GM12878 (cell line): ENCODE results near the gene IQGAP3. TPM values are rescaled to one million over a fixed set of nuclear protein-coding genes. Genes with fewer than 3 reads are reported as not detected.

Experiments
- CBX3 ChIP-seq: fragments of 200-600 bp; sonication (generic); IDR thresholded peaks from 2 replicates; pipeline ENCODE4 v1.6.1; 2016; ENCODE audit warnings: low read depth, borderline replicate concordance
- CBX5 ChIP-seq: sonication (generic); IDR thresholded peaks from 2 replicates; pipeline ENCODE4 v1.6.1; 2016; ENCODE audit warnings: low read depth, moderate library complexity, mild to moderate bottlenecking, inconsistent platforms
- IKZF2 ChIP-seq, 2 experiments: fragments of 450-650 bp; IDR thresholded peaks; 2 replicates each; pipeline ENCODE4 v1.6.1; 2017; ENCODE audit warnings: mild to moderate bottlenecking in 2 of 2, moderate library complexity in 2 of 2
- RFX5 ChIP-seq: IDR thresholded peaks from 2 replicates; pipeline ENCODE4 v1.6.1; 2011; ENCODE audit warnings: low read depth, low read length, improper control_type of control experiment
- TBL1XR1 ChIP-seq: IDR thresholded peaks from 2 replicates; pipeline ENCODE4 v1.6.1; 2012; ENCODE audit warnings: low read depth, low read length, improper control_type of control experiment
- polyA plus RNA-seq, 11 experiments: library from polyadenylated mRNA; depleted of rRNA in 4 of 11; unstranded in 6 of 11; stranded (reverse) in 5 of 11; fragments of >200 nt; fragmentation: Nextera tagmentation in 4 of 11; fragmentation: Illumina TruSeq in 1 of 11; extraction: Ambion mirVana in 4 of 11; extraction: Trizol in 1 of 11; gene quantifications; 1 replicate in 1 of 11; 2 replicates in 10 of 11; pipeline versions ENCODE4 v1.2.1 to v1.2.3, GENCODE V29; 2011 to 2016; ENCODE audit warnings: inconsistent platforms in 2 of 11, missing spikeins in 2 of 11, low read depth in 1 of 11
- total RNA-seq, 4 experiments: library from RNA; depleted of rRNA in 3 of 4; stranded (reverse); fragments of >200 nt in 3 of 4; fragmentation: Illumina TruSeq in 1 of 4; extraction: Trizol in 1 of 4; gene quantifications; 2 replicates each; pipeline versions ENCODE4 v1.2.1 to v1.2.3, GENCODE V29; 2013 to 2021
- TF ChIP-seq, protein P1 (sequence below): fragments of 450-650 bp; IDR thresholded peaks from 2 replicates; pipeline ENCODE4 v1.6.1; 2018; ENCODE audit warnings: borderline replicate concordance, mild to moderate bottlenecking; ENCODE audit not compliant: partially characterized antibody
- TF ChIP-seq, protein P2 (sequence below): fragments of 450-650 bp; IDR thresholded peaks from 2 replicates; pipeline ENCODE4 v1.6.1; 2017; ENCODE audit warnings: low read depth, mild to moderate bottlenecking, moderate library complexity
- TF ChIP-seq, protein P3 (sequence below): fragments of 450-650 bp; IDR thresholded peaks from 2 replicates; pipeline ENCODE4 v1.6.1; 2017; ENCODE audit warnings: mild to moderate bottlenecking, moderate library complexity
- TF ChIP-seq, protein P4 (sequence below): fragments of 450-650 bp; IDR thresholded peaks from 2 replicates; pipeline ENCODE4 v1.6.1; 2017; ENCODE audit warnings: mild to moderate bottlenecking
- TF ChIP-seq, protein P5 (sequence below): fragments of 450-650 bp; IDR thresholded peaks from 2 replicates; pipeline ENCODE4 v1.6.1; 2014; ENCODE audit warnings: mild to moderate bottlenecking
- TF ChIP-seq, protein P6 (sequence below): fragments of 450-650 bp; formaldehyde crosslinking; IDR thresholded peaks from 2 replicates; pipeline ENCODE4 v1.4.0; 2020; ENCODE audit warnings: mild to moderate bottlenecking, moderate library complexity
- TF ChIP-seq, protein P7 (sequence below): IDR thresholded peaks from 2 replicates; pipeline ENCODE4 v1.6.1; 2011; ENCODE audit warnings: low read depth, mild to moderate bottlenecking, low read length, moderate library complexity, borderline replicate concordance; ENCODE audit errors: extremely low read depth

The IQGAP3 gene
- total and polyA plus RNA-seq, 10 of the 15 experiments (the other 5 are each of a cell fraction or from before 2014, with no cell fraction given) = 1.1 to 10.7 (median 7.9) TPM

DNA sequence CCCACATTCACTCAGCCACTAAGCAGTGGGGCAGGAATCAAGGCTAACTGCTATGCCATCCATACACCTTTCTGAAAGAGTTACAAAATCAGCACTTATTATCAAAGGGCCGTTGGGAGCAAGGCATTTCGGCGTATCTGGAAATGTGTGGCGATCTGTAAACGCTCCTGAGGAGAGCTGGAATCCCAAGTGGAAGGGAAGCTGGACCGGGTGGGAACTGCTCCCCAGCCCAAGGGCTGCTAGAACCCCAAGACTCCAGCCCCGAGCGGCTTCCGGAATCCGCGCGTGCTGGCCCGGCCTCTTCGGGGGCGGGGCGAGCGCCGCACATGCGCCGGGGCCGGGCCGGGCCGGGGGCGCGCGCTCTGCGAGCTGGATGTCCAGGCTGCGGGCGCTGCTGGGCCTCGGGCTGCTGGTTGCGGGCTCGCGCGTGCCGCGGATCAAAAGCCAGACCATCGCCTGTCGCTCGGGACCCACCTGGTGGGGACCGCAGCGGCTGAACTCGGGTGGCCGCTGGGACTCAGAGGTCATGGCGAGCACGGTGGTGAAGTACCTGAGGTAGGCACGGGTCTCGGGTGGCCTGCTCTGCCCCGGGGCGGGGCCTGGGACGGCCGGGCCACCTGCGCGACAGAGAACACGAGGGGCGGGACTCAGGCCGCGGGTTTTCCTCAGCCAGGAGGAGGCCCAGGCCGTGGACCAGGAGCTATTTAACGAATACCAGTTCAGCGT is 19.2 kb upstream of the IQGAP3 start, which contains the start of gene NAXE (continued):
- TF ChIP-seq, protein P1, sequence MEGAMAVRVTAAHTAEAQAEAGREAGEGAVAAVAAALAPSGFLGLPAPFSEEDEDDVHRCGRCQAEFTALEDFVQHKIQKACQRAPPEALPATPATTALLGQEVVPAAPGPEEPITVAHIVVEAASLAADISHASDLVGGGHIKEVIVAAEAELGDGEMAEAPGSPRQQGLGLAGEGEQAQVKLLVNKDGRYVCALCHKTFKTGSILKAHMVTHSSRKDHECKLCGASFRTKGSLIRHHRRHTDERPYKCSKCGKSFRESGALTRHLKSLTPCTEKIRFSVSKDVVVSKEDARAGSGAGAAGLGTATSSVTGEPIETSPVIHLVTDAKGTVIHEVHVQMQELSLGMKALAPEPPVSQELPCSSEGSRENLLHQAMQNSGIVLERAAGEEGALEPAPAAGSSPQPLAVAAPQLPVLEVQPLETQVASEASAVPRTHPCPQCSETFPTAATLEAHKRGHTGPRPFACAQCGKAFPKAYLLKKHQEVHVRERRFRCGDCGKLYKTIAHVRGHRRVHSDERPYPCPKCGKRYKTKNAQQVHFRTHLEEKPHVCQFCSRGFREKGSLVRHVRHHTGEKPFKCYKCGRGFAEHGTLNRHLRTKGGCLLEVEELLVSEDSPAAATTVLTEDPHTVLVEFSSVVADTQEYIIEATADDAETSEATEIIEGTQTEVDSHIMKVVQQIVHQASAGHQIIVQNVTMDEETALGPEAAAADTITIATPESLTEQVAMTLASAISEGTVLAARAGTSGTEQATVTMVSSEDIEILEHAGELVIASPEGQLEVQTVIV = no peak
- TF ChIP-seq CBX3 = no peak
- TF ChIP-seq TBL1XR1 = peak; percentile 4; the same call in 1 of the 2 replicates
- TF ChIP-seq, protein P2, sequence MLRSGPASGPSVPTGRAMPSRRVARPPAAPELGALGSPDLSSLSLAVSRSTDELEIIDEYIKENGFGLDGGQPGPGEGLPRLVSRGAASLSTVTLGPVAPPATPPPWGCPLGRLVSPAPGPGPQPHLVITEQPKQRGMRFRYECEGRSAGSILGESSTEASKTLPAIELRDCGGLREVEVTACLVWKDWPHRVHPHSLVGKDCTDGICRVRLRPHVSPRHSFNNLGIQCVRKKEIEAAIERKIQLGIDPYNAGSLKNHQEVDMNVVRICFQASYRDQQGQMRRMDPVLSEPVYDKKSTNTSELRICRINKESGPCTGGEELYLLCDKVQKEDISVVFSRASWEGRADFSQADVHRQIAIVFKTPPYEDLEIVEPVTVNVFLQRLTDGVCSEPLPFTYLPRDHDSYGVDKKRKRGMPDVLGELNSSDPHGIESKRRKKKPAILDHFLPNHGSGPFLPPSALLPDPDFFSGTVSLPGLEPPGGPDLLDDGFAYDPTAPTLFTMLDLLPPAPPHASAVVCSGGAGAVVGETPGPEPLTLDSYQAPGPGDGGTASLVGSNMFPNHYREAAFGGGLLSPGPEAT = peak; percentile 42; the same call in 1 of the 2 replicates
- TF ChIP-seq, protein P3, sequence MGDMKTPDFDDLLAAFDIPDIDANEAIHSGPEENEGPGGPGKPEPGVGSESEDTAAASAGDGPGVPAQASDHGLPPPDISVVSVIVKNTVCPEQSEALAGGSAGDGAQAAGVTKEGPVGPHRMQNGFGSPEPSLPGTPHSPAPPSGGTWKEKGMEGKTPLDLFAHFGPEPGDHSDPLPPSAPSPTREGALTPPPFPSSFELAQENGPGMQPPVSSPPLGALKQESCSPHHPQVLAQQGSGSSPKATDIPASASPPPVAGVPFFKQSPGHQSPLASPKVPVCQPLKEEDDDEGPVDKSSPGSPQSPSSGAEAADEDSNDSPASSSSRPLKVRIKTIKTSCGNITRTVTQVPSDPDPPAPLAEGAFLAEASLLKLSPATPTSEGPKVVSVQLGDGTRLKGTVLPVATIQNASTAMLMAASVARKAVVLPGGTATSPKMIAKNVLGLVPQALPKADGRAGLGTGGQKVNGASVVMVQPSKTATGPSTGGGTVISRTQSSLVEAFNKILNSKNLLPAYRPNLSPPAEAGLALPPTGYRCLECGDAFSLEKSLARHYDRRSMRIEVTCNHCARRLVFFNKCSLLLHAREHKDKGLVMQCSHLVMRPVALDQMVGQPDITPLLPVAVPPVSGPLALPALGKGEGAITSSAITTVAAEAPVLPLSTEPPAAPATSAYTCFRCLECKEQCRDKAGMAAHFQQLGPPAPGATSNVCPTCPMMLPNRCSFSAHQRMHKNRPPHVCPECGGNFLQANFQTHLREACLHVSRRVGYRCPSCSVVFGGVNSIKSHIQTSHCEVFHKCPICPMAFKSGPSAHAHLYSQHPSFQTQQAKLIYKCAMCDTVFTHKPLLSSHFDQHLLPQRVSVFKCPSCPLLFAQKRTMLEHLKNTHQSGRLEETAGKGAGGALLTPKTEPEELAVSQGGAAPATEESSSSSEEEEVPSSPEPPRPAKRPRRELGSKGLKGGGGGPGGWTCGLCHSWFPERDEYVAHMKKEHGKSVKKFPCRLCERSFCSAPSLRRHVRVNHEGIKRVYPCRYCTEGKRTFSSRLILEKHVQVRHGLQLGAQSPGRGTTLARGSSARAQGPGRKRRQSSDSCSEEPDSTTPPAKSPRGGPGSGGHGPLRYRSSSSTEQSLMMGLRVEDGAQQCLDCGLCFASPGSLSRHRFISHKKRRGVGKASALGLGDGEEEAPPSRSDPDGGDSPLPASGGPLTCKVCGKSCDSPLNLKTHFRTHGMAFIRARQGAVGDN = peak; percentile 51
- no peak for TF ChIP-seq RFX5
- TF ChIP-seq CBX5 = no peak
- no peak for TF ChIP-seq IKZF2 (IDR thresholded peaks at IDR 0.05)
- TF ChIP-seq, protein P4, sequence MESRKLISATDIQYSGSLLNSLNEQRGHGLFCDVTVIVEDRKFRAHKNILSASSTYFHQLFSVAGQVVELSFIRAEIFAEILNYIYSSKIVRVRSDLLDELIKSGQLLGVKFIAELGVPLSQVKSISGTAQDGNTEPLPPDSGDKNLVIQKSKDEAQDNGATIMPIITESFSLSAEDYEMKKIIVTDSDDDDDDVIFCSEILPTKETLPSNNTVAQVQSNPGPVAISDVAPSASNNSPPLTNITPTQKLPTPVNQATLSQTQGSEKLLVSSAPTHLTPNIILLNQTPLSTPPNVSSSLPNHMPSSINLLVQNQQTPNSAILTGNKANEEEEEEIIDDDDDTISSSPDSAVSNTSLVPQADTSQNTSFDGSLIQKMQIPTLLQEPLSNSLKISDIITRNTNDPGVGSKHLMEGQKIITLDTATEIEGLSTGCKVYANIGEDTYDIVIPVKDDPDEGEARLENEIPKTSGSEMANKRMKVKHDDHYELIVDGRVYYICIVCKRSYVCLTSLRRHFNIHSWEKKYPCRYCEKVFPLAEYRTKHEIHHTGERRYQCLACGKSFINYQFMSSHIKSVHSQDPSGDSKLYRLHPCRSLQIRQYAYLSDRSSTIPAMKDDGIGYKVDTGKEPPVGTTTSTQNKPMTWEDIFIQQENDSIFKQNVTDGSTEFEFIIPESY = no peak
- TF ChIP-seq, protein P5, sequence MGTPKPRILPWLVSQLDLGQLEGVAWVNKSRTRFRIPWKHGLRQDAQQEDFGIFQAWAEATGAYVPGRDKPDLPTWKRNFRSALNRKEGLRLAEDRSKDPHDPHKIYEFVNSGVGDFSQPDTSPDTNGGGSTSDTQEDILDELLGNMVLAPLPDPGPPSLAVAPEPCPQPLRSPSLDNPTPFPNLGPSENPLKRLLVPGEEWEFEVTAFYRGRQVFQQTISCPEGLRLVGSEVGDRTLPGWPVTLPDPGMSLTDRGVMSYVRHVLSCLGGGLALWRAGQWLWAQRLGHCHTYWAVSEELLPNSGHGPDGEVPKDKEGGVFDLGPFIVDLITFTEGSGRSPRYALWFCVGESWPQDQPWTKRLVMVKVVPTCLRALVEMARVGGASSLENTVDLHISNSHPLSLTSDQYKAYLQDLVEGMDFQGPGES = no peak
- TF ChIP-seq, protein P6, sequence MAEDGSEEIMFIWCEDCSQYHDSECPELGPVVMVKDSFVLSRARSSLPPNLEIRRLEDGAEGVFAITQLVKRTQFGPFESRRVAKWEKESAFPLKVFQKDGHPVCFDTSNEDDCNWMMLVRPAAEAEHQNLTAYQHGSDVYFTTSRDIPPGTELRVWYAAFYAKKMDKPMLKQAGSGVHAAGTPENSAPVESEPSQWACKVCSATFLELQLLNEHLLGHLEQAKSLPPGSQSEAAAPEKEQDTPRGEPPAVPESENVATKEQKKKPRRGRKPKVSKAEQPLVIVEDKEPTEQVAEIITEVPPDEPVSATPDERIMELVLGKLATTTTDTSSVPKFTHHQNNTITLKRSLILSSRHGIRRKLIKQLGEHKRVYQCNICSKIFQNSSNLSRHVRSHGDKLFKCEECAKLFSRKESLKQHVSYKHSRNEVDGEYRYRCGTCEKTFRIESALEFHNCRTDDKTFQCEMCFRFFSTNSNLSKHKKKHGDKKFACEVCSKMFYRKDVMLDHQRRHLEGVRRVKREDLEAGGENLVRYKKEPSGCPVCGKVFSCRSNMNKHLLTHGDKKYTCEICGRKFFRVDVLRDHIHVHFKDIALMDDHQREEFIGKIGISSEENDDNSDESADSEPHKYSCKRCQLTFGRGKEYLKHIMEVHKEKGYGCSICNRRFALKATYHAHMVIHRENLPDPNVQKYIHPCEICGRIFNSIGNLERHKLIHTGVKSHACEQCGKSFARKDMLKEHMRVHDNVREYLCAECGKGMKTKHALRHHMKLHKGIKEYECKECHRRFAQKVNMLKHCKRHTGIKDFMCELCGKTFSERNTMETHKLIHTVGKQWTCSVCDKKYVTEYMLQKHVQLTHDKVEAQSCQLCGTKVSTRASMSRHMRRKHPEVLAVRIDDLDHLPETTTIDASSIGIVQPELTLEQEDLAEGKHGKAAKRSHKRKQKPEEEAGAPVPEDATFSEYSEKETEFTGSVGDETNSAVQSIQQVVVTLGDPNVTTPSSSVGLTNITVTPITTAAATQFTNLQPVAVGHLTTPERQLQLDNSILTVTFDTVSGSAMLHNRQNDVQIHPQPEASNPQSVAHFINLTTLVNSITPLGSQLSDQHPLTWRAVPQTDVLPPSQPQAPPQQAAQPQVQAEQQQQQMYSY (CRISPR knock-in tag) = no peak
- TF ChIP-seq, protein P7, sequence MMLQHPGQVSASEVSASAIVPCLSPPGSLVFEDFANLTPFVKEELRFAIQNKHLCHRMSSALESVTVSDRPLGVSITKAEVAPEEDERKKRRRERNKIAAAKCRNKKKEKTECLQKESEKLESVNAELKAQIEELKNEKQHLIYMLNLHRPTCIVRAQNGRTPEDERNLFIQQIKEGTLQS = no peak
